ENCODE results near the gene MDGA2. TPM values are rescaled to one million over a fixed set of nuclear protein-coding genes. Genes with fewer than 3 reads are reported as not detected.

Gene MDGA2
- polyA plus RNA-seq, 1 experiment: not detected

GRCh38 chr14:47483449-47483848 lies 192.0 kb downstream of the MDGA2 start:
- ChIA-PET CTCF (no interaction called here), POLR2A (no interaction called here)
- H3K27me3 ChIP-seq (ENCODE audit: control insufficient read depth, insufficient read depth, low read length): no peaks in the 10 kb centered on the region
- no peak overlapping the region for H3K4me3 ChIP-seq (ENCODE audit: low read depth, low read length)
- DNase-seq (ENCODE audit: low read depth, low spot score): no peak
- TF ChIP-seq, protein P1, sequence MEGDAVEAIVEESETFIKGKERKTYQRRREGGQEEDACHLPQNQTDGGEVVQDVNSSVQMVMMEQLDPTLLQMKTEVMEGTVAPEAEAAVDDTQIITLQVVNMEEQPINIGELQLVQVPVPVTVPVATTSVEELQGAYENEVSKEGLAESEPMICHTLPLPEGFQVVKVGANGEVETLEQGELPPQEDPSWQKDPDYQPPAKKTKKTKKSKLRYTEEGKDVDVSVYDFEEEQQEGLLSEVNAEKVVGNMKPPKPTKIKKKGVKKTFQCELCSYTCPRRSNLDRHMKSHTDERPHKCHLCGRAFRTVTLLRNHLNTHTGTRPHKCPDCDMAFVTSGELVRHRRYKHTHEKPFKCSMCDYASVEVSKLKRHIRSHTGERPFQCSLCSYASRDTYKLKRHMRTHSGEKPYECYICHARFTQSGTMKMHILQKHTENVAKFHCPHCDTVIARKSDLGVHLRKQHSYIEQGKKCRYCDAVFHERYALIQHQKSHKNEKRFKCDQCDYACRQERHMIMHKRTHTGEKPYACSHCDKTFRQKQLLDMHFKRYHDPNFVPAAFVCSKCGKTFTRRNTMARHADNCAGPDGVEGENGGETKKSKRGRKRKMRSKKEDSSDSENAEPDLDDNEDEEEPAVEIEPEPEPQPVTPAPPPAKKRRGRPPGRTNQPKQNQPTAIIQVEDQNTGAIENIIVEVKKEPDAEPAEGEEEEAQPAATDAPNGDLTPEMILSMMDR (IDR thresholded peaks at IDR 0.05; ENCODE audit: low read depth, low read length): no peak
- no peak overlapping the region for H3K27ac ChIP-seq (ENCODE audit: low read depth, low read length)
- H3K9me3 ChIP-seq (ENCODE audit: control insufficient read depth, insufficient read depth, low read length): peaks cover 8% of the 10 kb centered on the region; the same call in 1 of the 2 replicates

DNA sequence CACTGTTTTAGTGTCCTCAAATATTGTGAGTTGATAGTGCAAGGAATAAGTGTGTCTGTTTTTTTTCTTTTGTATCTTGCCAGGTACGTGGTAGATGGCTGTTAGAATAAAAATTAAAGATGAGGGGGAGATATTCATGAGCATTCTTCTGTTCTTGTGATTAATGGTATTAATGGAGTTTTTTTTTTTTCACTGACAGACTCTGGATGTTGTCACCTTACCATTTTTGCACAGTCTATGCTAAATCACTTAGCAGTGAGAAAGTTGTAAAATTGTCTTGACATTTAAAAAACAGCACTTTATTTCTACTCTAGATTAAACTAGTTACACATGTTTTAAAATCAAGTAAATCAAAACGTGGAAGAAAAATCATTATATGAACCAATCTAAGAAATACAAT lies 204.3 kb downstream of the MDGA2 start:
- no peaks in the 10 kb centered on the region for H3K27me3 ChIP-seq (ENCODE audit: control insufficient read depth, insufficient read depth, low read length)
- H3K9me3 ChIP-seq (ENCODE audit: control insufficient read depth, insufficient read depth, low read length): peaks cover under 1% of the 10 kb centered on the region; the same call in 1 of the 2 replicates
- H3K4me3 ChIP-seq (ENCODE audit: low read depth, low read length): no peak overlapping the region
- ChIA-PET CTCF (no interaction called here), POLR2A (no interaction called here)
- H3K27ac ChIP-seq (ENCODE audit: low read depth, low read length): no peak overlapping the region
- DNase-seq (ENCODE audit: low read depth, low spot score): no peak
- TF ChIP-seq, protein P1 (IDR thresholded peaks at IDR 0.05; ENCODE audit: low read depth, low read length): no peak

- TF ChIP-seq, protein P1 (IDR thresholded peaks at IDR 0.05; ENCODE audit: low read depth, low read length): no peak
- Histone ChIP-seq H3K9me3 (ENCODE audit: control insufficient read depth, insufficient read depth, low read length) (peaks cover 6% of the 10 kb centered on the region), H3K27me3 (ENCODE audit: control insufficient read depth, insufficient read depth, low read length) (no peaks in the 10 kb centered on the region), H3K4me3 (ENCODE audit: low read depth, low read length) (no peak overlapping the region), H3K27ac (ENCODE audit: low read depth, low read length) (no peak overlapping the region)
- no peak for DNase-seq (ENCODE audit: low read depth, low spot score)
- ChIA-PET CTCF (no interaction called here), POLR2A (no interaction called here)
These were observed 208.5 kb downstream of the MDGA2 start for GRCh38 chr14:47466916-47467315.

DNA sequence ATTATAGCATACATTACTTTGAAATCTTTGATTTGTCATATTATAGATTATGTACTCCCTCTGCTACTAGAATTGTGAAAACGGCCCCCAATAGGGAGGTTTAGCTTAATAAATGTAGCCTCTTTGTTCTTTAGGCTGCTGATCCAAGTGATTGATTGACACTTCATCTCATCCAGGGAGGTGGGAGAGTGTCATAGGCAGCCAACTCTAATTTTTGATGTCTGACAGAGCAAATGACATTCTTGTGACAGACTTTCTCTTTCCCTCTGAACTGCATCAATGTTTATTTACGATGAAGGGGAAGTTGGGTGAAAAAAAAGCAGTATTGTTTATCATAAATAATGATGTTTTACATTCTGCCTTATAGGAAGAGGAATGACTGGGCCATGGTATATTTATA lies 221.4 kb downstream of the MDGA2 start:
- CTCF ChIA-PET: no interaction called here
- TF ChIP-seq, protein P1 (IDR thresholded peaks at IDR 0.05; ENCODE audit: low read depth, low read length): no peak
- POLR2A ChIA-PET: no interaction called here
- H3K27me3 ChIP-seq (ENCODE audit: control insufficient read depth, insufficient read depth, low read length): no peaks in the 10 kb centered on the region
- H3K9me3 ChIP-seq (ENCODE audit: control insufficient read depth, insufficient read depth, low read length): peaks cover 4% of the 10 kb centered on the region; the same call in 1 of the 2 replicates
- H3K4me3 ChIP-seq (ENCODE audit: low read depth, low read length): no peak overlapping the region
- DNase-seq (ENCODE audit: low read depth, low spot score): no peak
- H3K27ac ChIP-seq (ENCODE audit: low read depth, low read length): no peak overlapping the region

GRCh38 chr14:47447076-47447475 lies 228.3 kb downstream of the MDGA2 start:
- Histone ChIP-seq H3K27ac (ENCODE audit: low read depth, low read length) (no peak overlapping the region), H3K27me3 (ENCODE audit: control insufficient read depth, insufficient read depth, low read length) (no peaks in the 10 kb centered on the region), H3K9me3 (ENCODE audit: control insufficient read depth, insufficient read depth, low read length) (peaks cover 3% of the 10 kb centered on the region; the same call in 1 of the 2 replicates), H3K4me3 (ENCODE audit: low read depth, low read length) (no peak overlapping the region)
- ChIA-PET CTCF (no interaction called here), POLR2A (no interaction called here)
- TF ChIP-seq, protein P1 (IDR thresholded peaks at IDR 0.05; ENCODE audit: low read depth, low read length): no peak
- DNase-seq (ENCODE audit: low read depth, low spot score): no peak

Data from AG04450 (cell line).